Activated naive CD8-positive, alpha-beta T cell treated with anti-CD3 and anti-CD28 coated beads for 36 hours (primary cell): ENCODE results near the gene BCO1. TPM values are rescaled to one million over a fixed set of nuclear protein-coding genes. Genes with fewer than 3 reads are reported as not detected.

Experiments
- total RNA-seq, 2 experiments: library from RNA; stranded (reverse); gene quantifications; one replicate each; pipeline ENCODE4 v1.2.3, GENCODE V29; 2021

Gene BCO1
- total RNA-seq, 2 experiments from 2014 or later, result not detected

Other genes starting within 250 kb of the BCO1 start
- 100 to 1,000 TPM; 126 to 131 TPM for gene CMC2, start 231.8 kb upstream of the BCO1 start, total RNA-seq
- 10 to 100 TPM; 62.5 to 70.3 TPM for gene CENPN, start 231.5 kb upstream of the BCO1 start, total RNA-seq
- 10 to 100 TPM; 24.5 to 27.7 TPM for gene ATMIN, start 202.8 kb upstream of the BCO1 start, total RNA-seq
- under 1 TPM; 0.36 to 0.39 TPM for gene C16orf46, start 161.5 kb upstream of the BCO1 start, total RNA-seq
- 10 to 100 TPM; 31.7 to 33.6 TPM for gene GCSH, start 142.3 kb upstream of the BCO1 start, total RNA-seq
- gene GAN, start 76.3 kb downstream of the BCO1 start, total RNA-seq, result 10 to 100 TPM in 1 of 2 experiments, 1 to 10 TPM in 1; 10.0 to 10.7 TPM
- gene CMIP, start 206.1 kb downstream of the BCO1 start, total RNA-seq, result 10 to 100 TPM; 28.1 to 29.7 TPM